ENCODE measurements around the gene ACAT2. TPM values are rescaled to one million over a fixed set of nuclear protein-coding genes. Genes with fewer than 3 reads are reported as not detected.
"Not testable (repeated sequence)": the region's sequence is repeated elsewhere in the genome, so short reads cannot be mapped to it uniquely, and the experiment has no call there.

Gene ACAT2
- total and polyA plus RNA-seq, 5 donors, result 4.7 to 7.9 (median 5.4) TPM

DNA sequence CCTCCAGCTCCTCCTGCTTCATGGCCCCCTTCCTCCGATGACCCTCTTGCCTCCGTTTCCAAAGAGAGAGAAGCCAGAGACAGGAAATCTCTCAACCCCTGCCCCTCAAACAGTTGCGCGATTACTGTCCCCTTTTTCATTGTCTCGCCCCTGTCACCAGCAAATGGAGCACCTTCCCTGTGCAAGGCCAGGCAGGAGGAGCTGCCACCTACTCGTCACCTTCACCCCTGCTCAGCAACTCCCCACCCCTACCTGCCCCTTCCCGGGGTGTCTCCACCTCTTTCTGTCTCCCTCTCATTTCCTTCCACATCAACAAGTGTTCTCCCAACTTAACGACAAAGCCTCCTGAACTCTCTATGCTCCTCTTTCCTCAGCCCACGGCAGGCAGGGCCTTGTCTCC lies 51.9 kb downstream of the ACAT2 start:
- Histone ChIP-seq H3K4me3 (ENCODE audit: low read length) (no peak overlapping the region), H3K9me3 (ENCODE audit: control insufficient read depth, low read length) (no peaks in the 10 kb centered on the region), H3K27ac (ENCODE audit: low read length) (no peak overlapping the region), H3K4me1 (ENCODE audit: control insufficient read depth, insufficient read depth, low read length) (no peaks in the 10 kb centered on the region), H3K27me3 (ENCODE audit: control insufficient read depth, insufficient read depth) (no peaks in the 10 kb centered on the region)
- WGBS, result 78% methylated on average over 9 of the region's 9 CpGs
- no peak for ATAC-seq
- intact Hi-C loops (cut with DNase I), result no loop called here
- no peak for DNase-seq

DNA sequence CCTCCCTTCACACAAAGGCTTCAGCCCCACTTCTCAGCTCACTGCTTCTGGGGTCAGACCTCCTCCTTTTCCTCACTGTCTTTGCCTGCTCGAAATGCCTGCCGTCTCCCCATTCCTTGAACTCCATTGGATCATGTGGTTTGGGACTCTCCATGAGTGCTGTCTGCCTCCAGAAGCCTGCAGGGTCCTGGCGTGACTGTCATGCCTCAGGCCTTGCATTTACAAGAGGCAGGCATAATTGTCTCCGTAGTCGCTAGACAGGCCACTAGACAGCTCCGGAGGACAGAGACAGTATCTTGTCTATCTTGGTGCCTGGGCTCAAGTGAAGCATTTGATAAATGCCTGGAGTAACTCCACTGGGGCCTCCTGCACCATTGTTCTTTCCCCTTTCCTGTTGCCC lies 53.6 kb downstream of the ACAT2 start:
- WGBS, result 72% methylated on average over 6 of the region's 6 CpGs
- no peaks in the 10 kb centered on the region for H3K4me1 ChIP-seq (ENCODE audit: control insufficient read depth, insufficient read depth, low read length)
- no peak overlapping the region for H3K27ac ChIP-seq (ENCODE audit: low read length)
- no peak for ATAC-seq
- H3K4me3 ChIP-seq (ENCODE audit: low read length), result no peak overlapping the region
- intact Hi-C loops (cut with DNase I), result no loop called here
- no peaks in the 10 kb centered on the region for H3K9me3 ChIP-seq (ENCODE audit: control insufficient read depth, low read length)
- no peaks in the 10 kb centered on the region for H3K27me3 ChIP-seq (ENCODE audit: control insufficient read depth, insufficient read depth)
- DNase-seq, result no peak

DNA sequence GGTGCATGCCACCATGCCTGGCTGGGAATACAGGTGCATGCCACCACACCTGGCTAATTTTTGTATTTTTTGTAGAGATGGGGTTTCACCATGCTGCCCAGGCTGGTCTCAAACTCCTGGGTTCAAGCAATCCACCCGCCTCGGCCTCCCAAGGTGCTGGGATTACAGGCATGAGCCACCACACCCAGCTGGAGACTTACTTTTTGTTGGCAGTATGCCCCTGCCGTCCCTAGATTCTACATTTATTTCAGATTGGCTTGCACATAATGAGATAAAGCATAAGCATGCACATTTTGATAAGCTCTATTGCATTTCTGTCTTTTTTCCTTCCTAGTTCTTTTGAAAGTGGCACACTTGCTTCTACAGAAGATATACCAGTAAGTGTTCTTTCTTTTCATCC lies 54.9 kb downstream of the ACAT2 start:
- intact Hi-C loops (cut with DNase I); DNase-seq; H3K9me3 ChIP-seq (ENCODE audit: control insufficient read depth, low read length); H3K27ac ChIP-seq (ENCODE audit: low read length); H3K4me1 ChIP-seq (ENCODE audit: control insufficient read depth, insufficient read depth, low read length); H3K27me3 ChIP-seq (ENCODE audit: control insufficient read depth, insufficient read depth); H3K4me3 ChIP-seq (ENCODE audit: low read length); ATAC-seq: not testable (repeated sequence)
- 71% methylated on average over 3 of the region's 3 CpGs for WGBS

DNA sequence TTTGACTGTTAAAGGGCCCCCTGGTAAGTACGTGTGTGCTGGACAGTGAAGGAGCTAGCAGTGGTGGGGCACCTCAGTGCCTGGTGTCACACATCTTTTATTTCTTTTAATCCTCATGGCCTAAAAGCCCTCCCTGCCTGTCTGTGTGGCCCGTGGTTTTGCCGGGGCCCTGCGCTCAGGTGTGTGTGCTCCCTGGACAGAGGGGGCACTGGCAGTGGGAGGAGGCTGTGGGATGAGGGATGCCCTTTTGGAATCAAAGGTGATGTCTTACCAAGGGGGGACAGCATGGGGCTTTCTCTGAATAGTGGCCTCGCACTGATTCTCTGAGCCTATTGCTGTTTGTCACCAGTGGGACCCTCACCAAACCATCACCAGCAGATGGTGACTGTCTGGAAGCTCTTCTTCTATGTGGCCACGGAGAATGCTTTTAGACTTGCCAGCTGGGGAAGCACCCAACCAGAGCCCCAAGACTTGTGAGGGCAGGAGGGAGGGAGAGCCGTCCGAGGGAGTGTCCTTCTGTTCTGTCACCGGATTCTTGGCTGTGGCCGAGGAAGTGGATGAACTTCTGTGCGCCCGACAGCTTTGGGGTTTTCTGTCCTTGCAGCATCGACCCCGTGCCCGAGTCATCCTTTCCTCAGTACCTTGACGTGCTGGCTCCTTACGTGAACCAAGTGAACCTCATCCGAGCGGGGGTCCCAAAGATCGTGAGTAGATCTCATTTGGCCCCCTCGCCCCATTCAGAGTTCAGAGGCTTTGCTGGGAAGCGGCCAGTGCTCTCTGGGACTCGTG lies 56.3 kb downstream of the ACAT2 start:
- no peak overlapping the region for H3K27ac ChIP-seq (ENCODE audit: low read length)
- no peak overlapping the region for H3K4me3 ChIP-seq (ENCODE audit: low read length)
- no peaks in the 10 kb centered on the region for H3K27me3 ChIP-seq (ENCODE audit: control insufficient read depth, insufficient read depth)
- intact Hi-C loops (cut with DNase I), result no loop called here
- DNase-seq (no peak), ATAC-seq (no peak)
- H3K4me1 ChIP-seq (ENCODE audit: control insufficient read depth, insufficient read depth, low read length), result no peaks in the 10 kb centered on the region
- no peaks in the 10 kb centered on the region for H3K9me3 ChIP-seq (ENCODE audit: control insufficient read depth, low read length)
- WGBS, result 88% methylated on average over 23 of the region's 23 CpGs

DNA sequence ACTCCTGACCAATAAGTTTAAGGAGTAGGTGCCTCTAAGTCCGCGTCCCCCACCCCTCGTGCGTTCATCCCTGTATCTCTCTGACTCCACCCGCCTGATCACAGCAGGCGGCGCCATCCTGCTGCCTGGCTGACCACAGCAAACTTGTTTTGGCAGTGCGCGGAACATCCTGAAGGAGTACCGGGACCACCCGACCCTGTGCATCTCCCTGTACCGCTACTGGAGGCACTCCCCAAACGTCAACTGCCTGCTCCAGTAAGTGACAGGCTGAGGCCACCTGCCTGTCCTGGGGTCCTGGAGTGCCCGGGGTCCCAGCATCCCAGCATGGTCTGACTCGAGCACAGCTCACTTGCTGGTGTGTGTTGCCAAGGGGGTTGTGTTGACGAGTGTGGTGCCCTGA lies 57.3 kb downstream of the ACAT2 start:
- 82% methylated on average over 16 of the region's 16 CpGs for WGBS
- ATAC-seq, result no peak
- intact Hi-C loops (cut with DNase I), result no loop called here

DNA sequence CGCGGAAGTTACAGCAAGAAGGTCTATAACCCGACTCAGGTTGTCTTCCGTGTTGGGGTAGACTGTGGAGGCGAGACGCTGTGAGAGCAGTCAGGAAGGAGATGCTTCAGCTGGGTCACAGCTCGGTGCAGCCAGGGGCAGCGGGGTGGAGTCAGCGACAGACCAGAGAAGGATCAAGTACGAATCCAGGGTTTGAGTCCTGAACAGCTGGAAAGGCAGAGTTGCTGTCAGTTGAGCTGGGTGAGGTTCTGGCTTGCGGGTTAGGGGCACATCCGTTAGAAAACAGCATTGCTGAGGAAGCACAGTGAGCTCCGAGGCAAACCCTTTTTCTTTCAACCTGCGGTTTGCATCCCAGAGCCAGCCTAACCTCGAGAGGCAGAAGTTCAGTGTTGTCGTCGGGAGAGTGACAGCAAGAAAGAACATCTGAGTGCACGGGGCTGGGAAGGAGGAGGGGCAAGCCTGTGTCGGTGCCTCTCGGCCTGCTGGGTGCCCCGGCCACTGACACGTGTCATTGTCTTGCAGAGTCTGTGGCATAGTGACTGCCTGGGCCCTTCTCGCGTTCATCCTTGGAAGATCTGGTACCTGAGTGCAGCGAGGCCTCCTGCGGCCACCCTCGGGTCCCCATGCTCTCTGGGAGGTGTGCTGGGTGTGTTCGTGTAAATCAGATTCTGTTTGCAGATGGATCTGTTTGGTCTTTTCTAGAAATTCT lies 58.2 kb downstream of the ACAT2 start:
- 57% methylated on average over 28 of the region's 28 CpGs for WGBS
- Histone ChIP-seq H3K4me1 (ENCODE audit: control insufficient read depth, insufficient read depth, low read length) (no peaks in the 10 kb centered on the region), H3K27ac (ENCODE audit: low read length) (no peak overlapping the region), H3K4me3 (ENCODE audit: low read length) (no peak overlapping the region), H3K9me3 (ENCODE audit: control insufficient read depth, low read length) (no peaks in the 10 kb centered on the region), H3K27me3 (ENCODE audit: control insufficient read depth, insufficient read depth) (no peaks in the 10 kb centered on the region)
- ATAC-seq (no peak), DNase-seq (no peak)
- intact Hi-C loops (cut with DNase I), result no loop called here

More for the DNA sequence above, 57.3 kb downstream of the ACAT2 start:
- H3K27me3 ChIP-seq (ENCODE audit: control insufficient read depth, insufficient read depth), result no peaks in the 10 kb centered on the region
- no peaks in the 10 kb centered on the region for H3K9me3 ChIP-seq (ENCODE audit: control insufficient read depth, low read length)
- H3K4me3 ChIP-seq (ENCODE audit: low read length), result no peak overlapping the region
- H3K27ac ChIP-seq (ENCODE audit: low read length), result no peak overlapping the region
- no peaks in the 10 kb centered on the region for H3K4me1 ChIP-seq (ENCODE audit: control insufficient read depth, insufficient read depth, low read length)
- no peak for DNase-seq

DNA sequence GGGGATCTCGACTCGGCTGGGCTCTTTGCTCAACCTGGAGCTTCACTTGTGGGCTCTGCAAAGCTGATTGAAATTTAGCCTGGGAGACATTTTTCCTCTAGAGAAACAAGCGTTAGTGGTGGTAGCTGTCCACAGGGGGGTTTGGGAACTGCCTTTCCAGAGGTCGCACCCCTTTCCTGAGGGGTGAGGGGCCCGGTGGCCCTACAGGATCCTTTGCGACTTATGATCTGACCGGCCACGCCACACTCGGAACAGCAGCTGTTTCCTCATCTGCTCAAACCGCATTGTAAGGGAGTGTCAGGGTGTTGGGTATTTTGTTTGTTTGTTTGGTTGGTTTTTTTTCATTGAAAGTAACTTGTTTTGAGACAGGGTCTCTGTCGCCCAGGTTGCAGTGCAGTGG lies 59.3 kb downstream of the ACAT2 start:
- Histone ChIP-seq H3K4me3 (ENCODE audit: low read length) (no peak overlapping the region), H3K4me1 (ENCODE audit: control insufficient read depth, insufficient read depth, low read length) (no peaks in the 10 kb centered on the region), H3K9me3 (ENCODE audit: control insufficient read depth, low read length) (no peaks in the 10 kb centered on the region), H3K27ac (ENCODE audit: low read length) (no peak overlapping the region), H3K27me3 (ENCODE audit: control insufficient read depth, insufficient read depth) (no peaks in the 10 kb centered on the region)
- 73% methylated on average over 11 of the region's 11 CpGs for WGBS
- ATAC-seq (no peak), DNase-seq (no peak)
- intact Hi-C loops (cut with DNase I), result no loop called here

DNA sequence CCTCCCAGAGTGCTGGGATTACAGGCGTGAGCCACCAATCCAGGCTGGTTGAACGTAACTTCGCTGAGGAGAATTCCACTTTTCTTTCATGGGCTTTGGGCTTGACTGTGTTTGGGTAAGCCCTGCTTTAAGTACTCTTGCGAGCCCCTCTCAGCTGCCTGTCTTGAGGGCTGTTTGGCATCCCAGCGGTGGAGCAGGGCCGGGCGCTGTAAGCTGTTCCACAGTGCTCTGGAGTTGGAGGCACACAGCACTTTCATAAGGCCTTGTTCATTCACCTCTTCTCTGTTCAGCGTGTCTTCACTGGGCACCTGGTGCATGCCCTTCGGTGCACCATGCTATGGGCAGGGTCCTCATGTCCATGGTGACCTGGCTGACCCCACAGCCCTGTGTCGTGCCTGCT lies 59.9 kb downstream of the ACAT2 start:
- no peaks in the 10 kb centered on the region for H3K4me1 ChIP-seq (ENCODE audit: control insufficient read depth, insufficient read depth, low read length)
- WGBS, result 94% methylated on average over 10 of the region's 10 CpGs
- DNase-seq, result no peak
- ATAC-seq, result no peak
- no peaks in the 10 kb centered on the region for H3K27me3 ChIP-seq (ENCODE audit: control insufficient read depth, insufficient read depth)
- no peaks in the 10 kb centered on the region for H3K9me3 ChIP-seq (ENCODE audit: control insufficient read depth, low read length)
- intact Hi-C loops (cut with DNase I), result no loop called here
- H3K4me3 ChIP-seq (ENCODE audit: low read length), result no peak overlapping the region
- H3K27ac ChIP-seq (ENCODE audit: low read length), result no peak overlapping the region

DNA sequence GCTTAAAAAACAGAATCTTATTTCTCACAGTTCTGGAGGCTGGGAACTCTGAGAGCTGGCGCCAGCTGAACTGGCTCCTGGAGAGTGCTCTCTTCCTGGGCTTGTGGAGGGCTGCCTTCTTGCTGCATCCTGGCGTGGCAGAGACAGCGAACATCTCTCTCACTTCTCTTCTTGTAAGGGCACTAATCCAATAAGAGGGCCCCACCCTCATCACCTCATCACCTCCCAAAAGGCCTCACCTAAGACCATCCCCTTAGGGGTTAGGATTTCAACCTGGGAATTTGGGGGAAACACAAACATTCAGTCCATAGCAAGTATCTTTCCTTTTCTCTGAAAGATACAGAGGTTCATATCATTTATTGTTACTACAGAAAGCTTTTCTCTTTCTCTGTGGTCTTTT lies 62.1 kb downstream of the ACAT2 start:
- WGBS, result 92% methylated on average over 3 of the region's 3 CpGs
- Histone ChIP-seq H3K4me3 (ENCODE audit: low read length) (no peak overlapping the region), H3K27ac (ENCODE audit: low read length) (no peak overlapping the region), H3K27me3 (ENCODE audit: control insufficient read depth, insufficient read depth) (no peaks in the 10 kb centered on the region), H3K9me3 (ENCODE audit: control insufficient read depth, low read length) (no peaks in the 10 kb centered on the region), H3K4me1 (ENCODE audit: control insufficient read depth, insufficient read depth, low read length) (no peaks in the 10 kb centered on the region)
- ATAC-seq (no peak), DNase-seq (no peak)
- intact Hi-C loops (cut with DNase I), result no loop called here

DNA sequence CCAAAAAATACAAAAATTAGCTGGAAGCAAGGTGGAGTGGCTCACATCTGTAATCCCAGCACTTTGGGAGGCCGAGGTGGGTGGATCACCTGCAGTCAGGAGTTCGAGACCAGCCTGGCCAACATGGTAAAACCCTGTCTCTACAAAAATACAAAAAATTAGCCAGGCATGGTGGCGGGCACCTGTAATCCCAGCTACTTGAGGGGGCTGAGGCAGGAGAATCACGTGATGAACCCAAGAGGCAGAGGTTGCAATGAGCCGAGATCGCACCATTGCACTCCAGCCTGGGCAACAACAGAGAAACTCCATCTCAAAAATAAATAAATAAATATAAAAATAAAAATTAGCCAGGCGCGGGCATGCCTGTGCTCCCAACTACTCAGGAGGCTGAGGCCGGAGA lies 62.8 kb downstream of the ACAT2 start:
- H3K4me1 ChIP-seq (ENCODE audit: control insufficient read depth, insufficient read depth, low read length); H3K9me3 ChIP-seq (ENCODE audit: control insufficient read depth, low read length); ATAC-seq; H3K27me3 ChIP-seq (ENCODE audit: control insufficient read depth, insufficient read depth); DNase-seq; H3K27ac ChIP-seq (ENCODE audit: low read length); H3K4me3 ChIP-seq (ENCODE audit: low read length); intact Hi-C loops (cut with DNase I): not testable (repeated sequence)
- 94% methylated on average over 9 of the region's 9 CpGs for WGBS

DNA sequence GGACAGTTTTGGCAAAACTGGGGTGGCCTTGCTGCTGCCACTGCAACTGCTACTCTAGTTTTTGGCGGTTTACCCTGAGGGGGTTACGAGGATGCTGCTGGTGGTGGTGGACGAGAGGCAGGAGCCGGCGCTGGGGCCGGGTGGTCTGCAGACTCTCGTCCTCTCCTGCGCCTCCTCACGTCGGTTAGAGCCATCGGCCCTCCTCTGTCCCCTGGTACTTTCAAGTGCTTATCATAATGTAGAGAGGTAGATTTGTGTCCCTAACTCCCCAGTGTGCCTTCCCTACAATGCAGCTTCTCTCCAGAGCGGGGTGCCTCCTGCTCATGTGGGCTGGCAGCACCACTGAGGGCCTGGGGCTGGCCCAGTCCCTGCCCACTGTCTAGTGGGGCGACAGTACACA lies 64.2 kb downstream of the ACAT2 start:
- no peaks in the 10 kb centered on the region for H3K4me1 ChIP-seq (ENCODE audit: control insufficient read depth, insufficient read depth, low read length)
- no peaks in the 10 kb centered on the region for H3K27me3 ChIP-seq (ENCODE audit: control insufficient read depth, insufficient read depth)
- no peaks in the 10 kb centered on the region for H3K9me3 ChIP-seq (ENCODE audit: control insufficient read depth, low read length)
- DNase-seq (no peak), ATAC-seq (no peak)
- intact Hi-C loops (cut with DNase I), result no loop called here
- H3K4me3 ChIP-seq (ENCODE audit: low read length), result no peak overlapping the region
- no peak overlapping the region for H3K27ac ChIP-seq (ENCODE audit: low read length)
- WGBS, result 92% methylated on average over 13 of the region's 13 CpGs

Measured in right cardiac atrium (tissue), 5 donors.